Measurements from ENCODE around the gene BABAM2.
"Not testable (repeated sequence)": the region's sequence is repeated elsewhere in the genome, so short reads cannot be mapped to it uniquely, and the experiment has no call there.

The BABAM2 gene

GRCh38 chr2:27966466-27966865 lies 75.9 kb downstream of the BABAM2 start (continued):
- TF ChIP-seq ZNF274 (IDR thresholded peaks at IDR 0.05; ENCODE audit: low read length) (no peak), ZNF274 (tag by site-specific recombination; IDR thresholded peaks at IDR 0.05; ENCODE audit: borderline replicate concordance) (no peak), ZNF292 (tag by site-specific recombination; IDR thresholded peaks at IDR 0.05; ENCODE audit: borderline replicate concordance, low read depth) (no peak), ZNF174 (tag by site-specific recombination; IDR thresholded peaks at IDR 0.05) (no peak), ZNF221 (tag by site-specific recombination; IDR thresholded peaks at IDR 0.05; ENCODE audit: borderline replicate concordance) (no peak)
- TF ChIP-seq, protein P1, sequence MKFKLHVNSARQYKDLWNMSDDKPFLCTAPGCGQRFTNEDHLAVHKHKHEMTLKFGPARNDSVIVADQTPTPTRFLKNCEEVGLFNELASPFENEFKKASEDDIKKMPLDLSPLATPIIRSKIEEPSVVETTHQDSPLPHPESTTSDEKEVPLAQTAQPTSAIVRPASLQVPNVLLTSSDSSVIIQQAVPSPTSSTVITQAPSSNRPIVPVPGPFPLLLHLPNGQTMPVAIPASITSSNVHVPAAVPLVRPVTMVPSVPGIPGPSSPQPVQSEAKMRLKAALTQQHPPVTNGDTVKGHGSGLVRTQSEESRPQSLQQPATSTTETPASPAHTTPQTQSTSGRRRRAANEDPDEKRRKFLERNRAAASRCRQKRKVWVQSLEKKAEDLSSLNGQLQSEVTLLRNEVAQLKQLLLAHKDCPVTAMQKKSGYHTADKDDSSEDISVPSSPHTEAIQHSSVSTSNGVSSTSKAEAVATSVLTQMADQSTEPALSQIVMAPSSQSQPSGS (tag by site-specific recombination; IDR thresholded peaks at IDR 0.05; ENCODE audit: low read depth), result no peak
- TF ChIP-seq, protein P2, sequence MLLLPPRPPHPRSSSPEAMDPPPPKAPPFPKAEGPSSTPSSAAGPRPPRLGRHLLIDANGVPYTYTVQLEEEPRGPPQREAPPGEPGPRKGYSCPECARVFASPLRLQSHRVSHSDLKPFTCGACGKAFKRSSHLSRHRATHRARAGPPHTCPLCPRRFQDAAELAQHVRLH (tag by site-specific recombination; IDR thresholded peaks at IDR 0.05), result no peak

DNA sequence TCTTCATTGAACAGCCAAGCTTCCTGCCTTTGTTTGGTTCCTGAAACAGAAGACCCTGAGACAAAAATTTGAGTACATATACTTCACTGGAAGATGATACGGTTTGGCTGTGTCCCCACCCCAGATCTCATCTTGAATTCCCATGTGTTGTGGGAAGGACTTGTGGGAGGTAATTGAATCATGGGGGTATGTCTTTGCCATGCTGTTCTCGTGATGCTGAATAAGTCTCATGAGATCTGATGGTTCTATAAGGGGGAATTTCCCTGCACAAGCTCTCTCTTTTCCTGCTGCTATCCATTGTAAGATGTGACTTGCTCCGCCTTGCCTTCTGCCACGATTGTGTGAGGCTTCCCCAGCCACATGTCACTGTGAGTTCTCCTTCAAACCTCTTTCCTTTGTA lies 76.5 kb downstream of the BABAM2 start:
- ChIA-PET POLR2A (no interaction called here), CTCF (no interaction called here)
- no peak overlapping the region for H3K4me3 ChIP-seq (ENCODE audit: low read depth, low read length)
- no peak overlapping the region for H3K27ac ChIP-seq (ENCODE audit: extremely low read depth, low read depth, low read length)
- no peaks in the 10 kb centered on the region for H3K4me1 ChIP-seq (ENCODE audit: control insufficient read depth, insufficient read depth, low read length)
- no peak for TF ChIP-seq ZNF221 (tag by site-specific recombination; IDR thresholded peaks at IDR 0.05; ENCODE audit: borderline replicate concordance)
- TF ChIP-seq, protein P3, sequence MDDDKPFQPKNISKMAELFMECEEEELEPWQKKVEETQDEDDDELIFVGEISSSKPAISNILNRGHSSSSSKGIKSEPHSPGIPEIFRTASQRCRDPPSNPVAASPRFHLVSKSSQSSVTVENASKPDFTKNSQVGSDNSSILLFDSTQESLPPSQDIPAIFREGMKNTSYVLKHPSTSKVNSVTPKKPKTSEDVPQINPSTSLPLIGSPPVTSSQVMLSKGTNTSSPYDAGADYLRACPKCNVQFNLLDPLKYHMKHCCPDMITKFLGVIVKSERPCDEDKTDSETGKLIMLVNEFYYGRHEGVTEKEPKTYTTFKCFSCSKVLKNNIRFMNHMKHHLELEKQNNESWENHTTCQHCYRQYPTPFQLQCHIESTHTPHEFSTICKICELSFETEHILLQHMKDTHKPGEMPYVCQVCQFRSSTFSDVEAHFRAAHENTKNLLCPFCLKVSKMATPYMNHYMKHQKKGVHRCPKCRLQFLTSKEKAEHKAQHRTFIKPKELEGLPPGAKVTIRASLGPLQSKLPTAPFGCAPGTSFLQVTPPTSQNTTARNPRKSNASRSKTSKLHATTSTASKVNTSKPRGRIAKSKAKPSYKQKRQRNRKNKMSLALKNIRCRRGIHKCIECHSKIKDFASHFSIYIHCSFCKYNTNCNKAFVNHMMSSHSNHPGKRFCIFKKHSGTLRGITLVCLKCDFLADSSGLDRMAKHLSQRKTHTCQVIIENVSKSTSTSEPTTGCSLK (tag by site-specific recombination; IDR thresholded peaks at IDR 0.05), result no peak
- TF ChIP-seq ZNF701 (tag by site-specific recombination; IDR thresholded peaks at IDR 0.05), result no peak
- no peak for TF ChIP-seq ZNF660 (tag by site-specific recombination; IDR thresholded peaks at IDR 0.05)
- TF ChIP-seq SALL2 (tag by site-specific recombination; IDR thresholded peaks at IDR 0.05; ENCODE audit: borderline replicate concordance), result no peak
- no peak for TF ChIP-seq ZNF600 (tag by site-specific recombination; IDR thresholded peaks at IDR 0.05)
- no peak for TF ChIP-seq ZNF280D (tag by site-specific recombination; IDR thresholded peaks at IDR 0.05)
- no peak for TF ChIP-seq ZNF19 (tag by site-specific recombination; IDR thresholded peaks at IDR 0.05; ENCODE audit: low read depth)
- TF ChIP-seq BCL11A (tag by site-specific recombination; IDR thresholded peaks at IDR 0.05; ENCODE audit: low read depth), result no peak
- no peaks in the 10 kb centered on the region for H3K9me3 ChIP-seq (ENCODE audit: control insufficient read depth, insufficient read depth, low read depth, low read length)
- no peaks in the 10 kb centered on the region for H3K36me3 ChIP-seq (ENCODE audit: control insufficient read depth in 2 of 2, insufficient read depth in 1 of 2, low read length in 2 of 2)

DNA sequence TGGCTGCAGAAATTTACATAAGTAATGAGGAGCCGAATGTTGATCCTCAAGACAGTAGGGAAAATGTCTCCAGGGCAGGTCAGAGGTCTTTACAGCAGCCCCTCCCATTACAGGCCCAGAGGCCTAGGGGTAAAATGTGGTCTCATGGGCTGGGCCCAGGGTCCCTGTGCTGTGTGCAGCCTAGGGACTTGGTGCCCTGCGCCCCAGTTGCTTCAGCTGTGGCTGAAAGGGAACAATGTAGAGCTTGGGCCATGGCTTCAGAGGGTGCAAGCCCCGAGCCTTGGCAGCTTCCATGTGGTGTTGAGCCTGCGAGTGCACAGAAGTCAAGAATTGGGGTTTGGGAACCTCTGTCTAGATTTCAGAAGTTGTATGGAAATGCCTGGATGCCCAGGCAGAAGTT lies 77.5 kb downstream of the BABAM2 start:
- H3K36me3 ChIP-seq (ENCODE audit: control insufficient read depth in 2 of 2, insufficient read depth in 1 of 2, low read length in 2 of 2); H3K4me3 ChIP-seq (ENCODE audit: low read depth, low read length); CTCF ChIA-PET; H3K4me1 ChIP-seq (ENCODE audit: control insufficient read depth, insufficient read depth, low read length); H3K27ac ChIP-seq (ENCODE audit: extremely low read depth, low read depth, low read length); H3K9me3 ChIP-seq (ENCODE audit: control insufficient read depth, insufficient read depth, low read depth, low read length); POLR2A ChIA-PET: not testable (repeated sequence)

GRCh38 chr2:27968957-27969356 lies 78.4 kb downstream of the BABAM2 start:
- H3K36me3 ChIP-seq (ENCODE audit: control insufficient read depth in 2 of 2, insufficient read depth in 1 of 2, low read length in 2 of 2); H3K27ac ChIP-seq (ENCODE audit: extremely low read depth, low read depth, low read length); H3K4me3 ChIP-seq (ENCODE audit: low read depth, low read length); H3K9me3 ChIP-seq (ENCODE audit: control insufficient read depth, insufficient read depth, low read depth, low read length); POLR2A ChIA-PET; H3K4me1 ChIP-seq (ENCODE audit: control insufficient read depth, insufficient read depth, low read length): not testable (repeated sequence)
- CTCF ChIA-PET, result interaction anchor here (0.7 kb wide), 1 partner anchor 9 kb away, joined by 3 read pairs; no protein-coding TSS in a partner anchor
